Stomach (tissue), 9 donors: ENCODE data around the gene FCRLB. TPM values are rescaled to one million over a fixed set of nuclear protein-coding genes. Genes with fewer than 3 reads are reported as not detected.

ENCODE experiments used
- DNase-seq, 2 donors: peaks; one replicate each; pipeline versions ENCODE4 v3.0.0 to v3.0.0-alpha.2; 2013 to 2019
- H3K27ac ChIP-seq, 5 donors: fragments of 200-600 bp in 4 of 5; sonication (generic) in 4 of 5; one replicate each; pipeline ENCODE4 v1.5.1; 2013 to 2019; ENCODE audit warnings: mild to moderate bottlenecking in 1 of 5, moderate library complexity in 1 of 5
- H3K27me3 ChIP-seq, 3 donors: fragments of 200-600 bp; sonication (generic); one replicate each; pipeline ENCODE4 v1.5.1; 2017 to 2019; ENCODE audit warnings: mixed run types in 1 of 3
- H3K36me3 ChIP-seq, 4 donors: fragments of 200-600 bp; sonication (generic); 1 replicate in 3 of 4; 2 replicates in 1 of 4; pipeline ENCODE4 v1.5.1; 2016 to 2019
- H3K4me1 ChIP-seq, 4 donors: fragments of 200-600 bp; sonication (generic); one replicate each; pipeline ENCODE4 v1.5.1; 2016 to 2019
- H3K4me3 ChIP-seq, 4 donors: fragments of 200-600 bp; sonication (generic) in 3 of 4; one replicate each; pipeline ENCODE4 v1.5.1; 2016 to 2019; ENCODE audit warnings: mild to moderate bottlenecking in 1 of 4
- H3K9me3 ChIP-seq, 4 donors: fragments of 200-600 bp; sonication (generic); one replicate each; pipeline ENCODE4 v1.5.1; 2016 to 2019
- EP300 ChIP-seq: sonication (generic); formaldehyde crosslinking; IDR thresholded peaks from one replicate; pipeline ENCODE4 v1.6.1; 2017; ENCODE audit warnings: antibody characterized with exemption
- POLR2A ChIP-seq, 4 donors: fragments of 450-650 bp; IDR thresholded peaks; one replicate each; pipeline ENCODE4 v1.6.1; 2016; ENCODE audit warnings: antibody characterized with exemption in 4 of 4, control low read depth in 2 of 4, mild to moderate bottlenecking in 1 of 4, moderate library complexity in 1 of 4
- POLR2AphosphoS5 ChIP-seq, 3 donors: sonication (generic); formaldehyde crosslinking; IDR thresholded peaks; one replicate each; pipeline ENCODE4 v1.6.1; 2016; ENCODE audit warnings: antibody characterized with exemption in 3 of 3
- WGBS, 5 donors: extraction: QIAGEN DNeasy Blood & Tissue Kit in 3 of 5; methylation state at CpG; one replicate each; pipeline versions ENCODE4 v1.1.5 to v1.1.7; 2013 to 2018; 5-methylcytosine and 5-hydroxymethylcytosine counted together
- intact Hi-C: fragments of 100-400 bp; cut with DNase I; formaldehyde crosslinking; loops from one replicate; pipeline ENCODE4 v1.15.1; 2023; ENCODE audit warnings: low total_unique reads
- polyA plus RNA-seq, 3 donors: library from polyadenylated mRNA; stranded (reverse); fragments of 200-250 nt; gene quantifications; one replicate each; pipeline ENCODE4 v1.2.3, GENCODE V29; 2013
- total RNA-seq, 5 donors: library from RNA; depleted of rRNA; stranded (reverse); fragments of >200 nt; gene quantifications; one replicate each; pipeline versions ENCODE4 v1.1.0 to v1.2.3, GENCODE V29; 2014 to 2016
- TF ChIP-seq, protein P1 (sequence below), 7 experiments: fragments of 450-650 bp in 4 of 7; fragments of 200-600 bp in 3 of 7; sonication (generic) in 3 of 7; IDR thresholded peaks; one replicate each; pipeline ENCODE4 v1.5.1; 2016 to 2019; ENCODE audit warnings: antibody characterized with exemption in 7 of 7, control low read depth in 2 of 7, mild to moderate bottlenecking in 1 of 7
- donor health status: healthy with polysubstance abuse.
- donor health status: Bipolar disorder and iron deficiency.
- donor health status: healthy.

Gene FCRLB
- total and polyA plus RNA-seq, 8 donors, result 0.30 to 3.8 (median 0.62) TPM; not detected in 4

DNA sequence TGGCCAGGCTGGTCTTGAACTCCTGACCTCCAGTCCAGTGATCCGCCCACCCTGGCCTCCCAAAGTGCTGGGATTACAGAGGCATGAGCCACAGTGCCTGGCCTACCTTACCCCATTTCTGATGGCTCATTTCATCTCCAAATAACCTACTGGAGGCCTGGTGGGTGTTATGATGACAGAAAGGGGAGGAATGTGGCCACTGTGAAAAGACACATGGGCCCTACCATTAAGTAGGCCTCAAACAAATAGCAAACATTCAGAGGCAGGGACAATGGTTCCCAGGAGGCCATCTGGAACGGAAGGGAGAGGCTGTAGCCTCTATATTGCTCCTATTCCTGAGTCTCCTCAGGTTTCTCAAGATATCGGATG is 15.2 kb upstream of the FCRLB start:
- Histone ChIP-seq H3K36me3 (no peaks in the 10 kb centered on the region), H3K27me3 (peaks cover 0 to 5% (median 0%) of the 10 kb centered on the region in 3 donors), H3K4me1 (no peaks in the 10 kb centered on the region), H3K27ac (no peak overlapping the region), H3K4me3 (no peak overlapping the region), H3K9me3 (no peaks in the 10 kb centered on the region)
- TF ChIP-seq POLR2AphosphoS5 (IDR thresholded peaks at IDR 0.05), result no peak
- TF ChIP-seq POLR2A (IDR thresholded peaks at IDR 0.05), result no peak
- TF ChIP-seq, protein P1, sequence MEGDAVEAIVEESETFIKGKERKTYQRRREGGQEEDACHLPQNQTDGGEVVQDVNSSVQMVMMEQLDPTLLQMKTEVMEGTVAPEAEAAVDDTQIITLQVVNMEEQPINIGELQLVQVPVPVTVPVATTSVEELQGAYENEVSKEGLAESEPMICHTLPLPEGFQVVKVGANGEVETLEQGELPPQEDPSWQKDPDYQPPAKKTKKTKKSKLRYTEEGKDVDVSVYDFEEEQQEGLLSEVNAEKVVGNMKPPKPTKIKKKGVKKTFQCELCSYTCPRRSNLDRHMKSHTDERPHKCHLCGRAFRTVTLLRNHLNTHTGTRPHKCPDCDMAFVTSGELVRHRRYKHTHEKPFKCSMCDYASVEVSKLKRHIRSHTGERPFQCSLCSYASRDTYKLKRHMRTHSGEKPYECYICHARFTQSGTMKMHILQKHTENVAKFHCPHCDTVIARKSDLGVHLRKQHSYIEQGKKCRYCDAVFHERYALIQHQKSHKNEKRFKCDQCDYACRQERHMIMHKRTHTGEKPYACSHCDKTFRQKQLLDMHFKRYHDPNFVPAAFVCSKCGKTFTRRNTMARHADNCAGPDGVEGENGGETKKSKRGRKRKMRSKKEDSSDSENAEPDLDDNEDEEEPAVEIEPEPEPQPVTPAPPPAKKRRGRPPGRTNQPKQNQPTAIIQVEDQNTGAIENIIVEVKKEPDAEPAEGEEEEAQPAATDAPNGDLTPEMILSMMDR (IDR thresholded peaks at IDR 0.05), result no peak
- no peak for DNase-seq
- intact Hi-C loops, result no loop called here
- 76 to 82% (median 80%) methylated on average over 3 of the region's 3 CpGs for WGBS, 5 donors

DNA sequence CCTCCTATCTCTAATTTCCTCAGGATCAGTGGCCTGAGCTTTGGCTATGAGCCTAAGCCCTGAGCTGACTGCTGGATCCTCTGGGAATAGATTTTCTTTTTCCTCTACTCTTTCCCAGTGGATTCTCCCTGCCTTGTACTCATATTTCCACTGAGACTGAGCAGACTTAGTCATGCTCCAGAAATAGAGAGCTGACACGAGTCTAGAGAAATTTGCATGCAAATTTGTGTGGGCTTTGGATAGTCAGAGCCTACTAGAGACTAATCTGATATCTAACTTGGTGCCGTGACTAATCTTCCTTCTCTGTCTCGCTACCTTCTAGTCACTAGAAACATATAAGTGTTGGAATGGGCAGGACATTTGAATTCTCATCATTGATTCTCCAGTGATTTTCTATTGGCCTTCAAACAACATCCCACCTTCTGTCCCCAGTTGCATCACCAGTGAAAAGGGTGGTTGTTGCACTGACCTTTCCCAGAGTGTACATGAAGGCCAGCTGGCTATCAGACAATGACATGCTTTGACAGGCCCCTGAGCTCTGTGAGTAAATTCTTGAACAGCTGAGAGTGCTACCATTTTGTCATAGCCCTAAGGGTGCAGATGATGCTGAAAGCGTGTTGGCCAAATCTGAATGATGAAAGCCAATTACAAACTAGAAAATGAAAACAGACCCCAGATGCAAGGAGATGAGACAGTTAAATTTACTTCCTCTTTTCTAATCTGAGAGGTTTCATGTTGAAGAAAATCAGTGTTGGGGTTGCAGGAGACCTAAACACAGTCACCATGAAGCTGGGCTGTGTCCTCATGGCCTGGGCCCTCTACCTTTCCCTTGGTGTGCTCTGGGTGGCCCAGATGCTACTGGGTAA is 14.6 kb upstream of the FCRLB start, which contains the start of gene FCRLA:
Gene FCRLA (plus strand): TSS at position 748 of the 866 bp plus-strand sequence. CDS start 36 bp downstream, at position 784.
- intact Hi-C loops, result no loop called here
- no peaks in the 10 kb centered on the region for H3K36me3 ChIP-seq
- H3K9me3 ChIP-seq, result no peaks in the 10 kb centered on the region
- H3K4me3 ChIP-seq, result no peak within 1 kb of the TSS
- peaks cover 0 to 8% (median 0%) of the 10 kb centered on the region in 3 donors for H3K27me3 ChIP-seq
- TF ChIP-seq, protein P1 (IDR thresholded peaks at IDR 0.05), result no peak
- no peak for TF ChIP-seq POLR2A (IDR thresholded peaks at IDR 0.05)
- TF ChIP-seq POLR2AphosphoS5 (IDR thresholded peaks at IDR 0.05), result no peak
- TF ChIP-seq EP300, result no peak
- 49 to 65% (median 54%) methylated on average over 4 of the region's 4 CpGs for WGBS, 5 donors
- no peaks in the 10 kb centered on the region for H3K4me1 ChIP-seq
- no peak within 1 kb of the TSS for H3K27ac ChIP-seq
- DNase-seq, result no peak

DNA sequence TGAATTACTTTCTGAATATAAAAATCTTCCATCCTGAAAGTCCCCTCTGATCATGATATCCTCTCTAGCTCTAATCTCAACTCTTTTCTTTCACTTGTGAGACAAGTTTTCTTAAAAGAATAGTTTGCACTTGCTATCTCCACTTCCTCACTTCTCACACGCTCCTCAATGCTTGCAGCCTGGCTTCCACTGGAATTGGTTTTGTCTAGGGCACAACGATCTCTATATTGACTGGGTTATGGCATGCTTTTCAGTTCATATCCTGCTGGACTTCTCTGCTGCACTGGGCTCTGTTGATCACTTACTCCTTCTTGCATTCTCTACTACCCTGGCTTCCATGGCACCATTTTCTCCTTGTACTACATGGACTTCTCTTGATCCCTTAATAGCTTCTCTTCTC is 13.8 kb upstream of the FCRLB start:
- intact Hi-C loops, result no loop called here
- Histone ChIP-seq H3K4me1 (no peaks in the 10 kb centered on the region), H3K36me3 (no peaks in the 10 kb centered on the region), H3K4me3 (no peak overlapping the region), H3K27me3 (peaks cover 0 to 14% (median 0%) of the 10 kb centered on the region in 3 donors), H3K27ac (no peak overlapping the region), H3K9me3 (no peaks in the 10 kb centered on the region)
- TF ChIP-seq, protein P1 (IDR thresholded peaks at IDR 0.05), result no peak
- no peak for TF ChIP-seq POLR2AphosphoS5 (IDR thresholded peaks at IDR 0.05)
- no peak for DNase-seq
- WGBS, 5 donors, result 60 to 86% (median 78%) methylated on average over 2 of the region's 2 CpGs

DNA sequence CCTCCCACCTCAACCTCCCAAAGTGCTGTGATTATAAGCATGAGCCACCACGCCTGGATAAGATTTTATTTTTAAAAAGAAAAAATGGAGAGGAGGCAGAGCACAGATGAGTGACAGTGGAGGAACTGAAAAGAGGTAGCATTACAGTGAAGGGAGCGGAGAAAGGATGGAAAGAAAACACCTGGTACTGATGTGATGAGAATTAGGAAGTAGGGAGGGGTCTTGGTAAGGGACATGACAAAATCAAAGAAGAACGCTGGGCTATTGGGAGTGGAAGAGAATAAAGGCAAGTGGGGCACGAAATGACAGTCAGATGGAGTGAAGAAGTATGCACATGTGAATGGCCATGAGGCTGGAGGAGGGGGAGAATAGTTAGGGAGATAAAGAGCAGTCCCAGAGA is 12.0 kb upstream of the FCRLB start:
- DNase-seq, result no peak
- WGBS, 5 donors, result 68 to 80% (median 73%) methylated on average over 4 of the region's 4 CpGs
- H3K4me3 ChIP-seq, result no peak overlapping the region
- H3K27ac ChIP-seq, result no peak overlapping the region
- intact Hi-C loops, result no loop called here
- H3K9me3 ChIP-seq, result no peaks in the 10 kb centered on the region
- TF ChIP-seq POLR2AphosphoS5 (IDR thresholded peaks at IDR 0.05), result no peak
- TF ChIP-seq, protein P1 (IDR thresholded peaks at IDR 0.05), result no peak
- TF ChIP-seq POLR2A (IDR thresholded peaks at IDR 0.05), result no peak
- TF ChIP-seq EP300, result no peak
- H3K4me1 ChIP-seq, result no peaks in the 10 kb centered on the region
- peaks cover 0 to 27% (median 0%) of the 10 kb centered on the region in 3 donors for H3K27me3 ChIP-seq
- no peaks in the 10 kb centered on the region for H3K36me3 ChIP-seq
